ENCODE results near the gene PISD. TPM values are rescaled to one million over a fixed set of nuclear protein-coding genes. Genes with fewer than 3 reads are reported as not detected.
"Not testable (repeated sequence)": the region's sequence is repeated elsewhere in the genome, so short reads cannot be mapped to it uniquely, and the experiment has no call there.

The PISD gene
- total and polyA plus RNA-seq, 12 donors: 25.1 to 99.5 (median 64.8) TPM

GRCh38 chr22:31662668-31663037 lies 638 bp upstream of the PISD start:
- H3K9me3 ChIP-seq (replicated peaks in 1 of 3): no peaks in the 10 kb centered on the region
- 42 to 61% (median 51%) methylated on average over 8 of the region's 8 CpGs for WGBS, 4 donors
- no peak for TF ChIP-seq POLR2A (IDR thresholded peaks at IDR 0.05)
- no peak for TF ChIP-seq CTCF (IDR thresholded peaks at IDR 0.05)
- no peaks in the 10 kb centered on the region for H3K27me3 ChIP-seq
- no peak for DNase-seq
- H3K27ac ChIP-seq: peak overlapping the region; percentile 37 to 91 (median 67)
- H3K36me3 ChIP-seq (replicated peaks in 1 of 2): no peaks in the 10 kb centered on the region
- peaks cover 12 to 14% of the 10 kb centered on the region in 2 donors for H3K4me1 ChIP-seq (replicated peaks in 1 of 2)
- H3K4me3 ChIP-seq: peak overlapping the region in 3 of 4 donors; percentile 25 to 92 (median 64)
- intact Hi-C loops (cut with DNase I): loop anchor here in 1 of 2 donors (10.0 kb wide), 1 partner anchor 282 kb away; the partner anchor contains the start of gene YWHAH

GRCh38 chr22:31660860-31661341 lies 1.1 kb downstream of the PISD start:
- peak in 5 of 7 donors; percentile 33 to 66 (median 61) for DNase-seq
- H3K4me3 ChIP-seq: peak overlapping the region in 1 of 4 donors; percentile 92
- peak overlapping the region in 3 of 5 donors; percentile 67 to 91 (median 88) for H3K27ac ChIP-seq
- intact Hi-C loops (cut with DNase I): loop anchor here in 1 of 2 donors (10.0 kb wide), 1 partner anchor 284 kb away; the partner anchor contains the start of gene YWHAH
- H3K9me3 ChIP-seq (replicated peaks in 1 of 3); H3K27me3 ChIP-seq; H3K36me3 ChIP-seq (replicated peaks in 1 of 2): not testable (repeated sequence)
- peaks cover 12 to 14% of the 10 kb centered on the region in 2 donors for H3K4me1 ChIP-seq (replicated peaks in 1 of 2)
- peak in 1 of 2 donors; percentile 50 for TF ChIP-seq POLR2A (IDR thresholded peaks at IDR 0.05)
- WGBS, 4 donors: 40 to 47% (median 45%) methylated on average over 10 of the region's 10 CpGs

GRCh38 chr22:31659246-31659645 lies 2.8 kb downstream of the PISD start:
- Histone ChIP-seq H3K36me3 (replicated peaks in 1 of 2) (no peaks in the 10 kb centered on the region), H3K4me1 (replicated peaks in 1 of 2) (peaks cover 12 to 16% of the 10 kb centered on the region in 2 donors), H3K27ac (no peak overlapping the region), H3K9me3 (replicated peaks in 1 of 3) (no peaks in the 10 kb centered on the region), H3K27me3 (no peaks in the 10 kb centered on the region), H3K4me3 (no peak overlapping the region)
- 83 to 86% (median 86%) methylated on average over 7 of the region's 7 CpGs for WGBS, 4 donors
- TF ChIP-seq POLR2A (IDR thresholded peaks at IDR 0.05) (no peak), CTCF (IDR thresholded peaks at IDR 0.05) (no peak)
- intact Hi-C loops (cut with DNase I): no loop called here
- DNase-seq: no peak

GRCh38 chr22:31654408-31654807 lies 7.6 kb downstream of the PISD start:
- no peaks in the 10 kb centered on the region for H3K9me3 ChIP-seq (replicated peaks in 1 of 3)
- H3K27me3 ChIP-seq: no peaks in the 10 kb centered on the region
- peaks cover 10 to 11% of the 10 kb centered on the region in 2 donors for H3K4me1 ChIP-seq (replicated peaks in 1 of 2)
- DNase-seq: no peak
- H3K4me3 ChIP-seq: no peak overlapping the region
- no peaks in the 10 kb centered on the region for H3K36me3 ChIP-seq (replicated peaks in 1 of 2)
- H3K27ac ChIP-seq: peak overlapping the region in 2 of 5 donors; percentile 6 to 44
- TF ChIP-seq CTCF (IDR thresholded peaks at IDR 0.05) (no peak), POLR2A (IDR thresholded peaks at IDR 0.05) (no peak)
- intact Hi-C loops (cut with DNase I): no loop called here
- WGBS, 4 donors: 93 to 98% (median 94%) methylated on average over 5 of the region's 5 CpGs

GRCh38 chr22:31653944-31654343 lies 8.1 kb downstream of the PISD start:
- TF ChIP-seq CTCF (IDR thresholded peaks at IDR 0.05) (no peak), POLR2A (IDR thresholded peaks at IDR 0.05) (no peak)
- no peaks in the 10 kb centered on the region for H3K9me3 ChIP-seq (replicated peaks in 1 of 3)
- 44 to 58% (median 50%) methylated on average over 2 of the region's 2 CpGs for WGBS, 4 donors
- peaks cover 10 to 11% of the 10 kb centered on the region in 2 donors for H3K4me1 ChIP-seq (replicated peaks in 1 of 2)
- peak overlapping the region in 2 of 5 donors; percentile 9 to 44 for H3K27ac ChIP-seq
- H3K36me3 ChIP-seq (replicated peaks in 1 of 2): no peaks in the 10 kb centered on the region
- DNase-seq: peak in 1 of 7 donors; percentile 37
- intact Hi-C loops (cut with DNase I): no loop called here
- no peaks in the 10 kb centered on the region for H3K27me3 ChIP-seq
- no peak overlapping the region for H3K4me3 ChIP-seq

Data from adrenal gland (tissue), 12 donors.